Esophagus squamous epithelium (tissue), 4 donors: ENCODE results near the gene ANXA7.

Experiments
- POLR2A ChIP-seq, 4 donors: fragments of 450-650 bp; IDR thresholded peaks; one replicate each; pipeline ENCODE4 v1.6.1; 2017; ENCODE audit warnings: antibody characterized with exemption in 4 of 4, mild to moderate bottlenecking in 4 of 4, moderate library complexity in 3 of 4
- TF ChIP-seq, protein P1 (sequence below), 6 experiments: fragments of 450-650 bp in 4 of 6; fragments of 200-600 bp in 2 of 6; sonication (generic) in 2 of 6; IDR thresholded peaks; one replicate each; pipeline ENCODE4 v1.5.1; 2016 to 2019; ENCODE audit warnings: antibody characterized with exemption in 6 of 6, mild to moderate bottlenecking in 4 of 6, moderate library complexity in 4 of 6

DNA sequence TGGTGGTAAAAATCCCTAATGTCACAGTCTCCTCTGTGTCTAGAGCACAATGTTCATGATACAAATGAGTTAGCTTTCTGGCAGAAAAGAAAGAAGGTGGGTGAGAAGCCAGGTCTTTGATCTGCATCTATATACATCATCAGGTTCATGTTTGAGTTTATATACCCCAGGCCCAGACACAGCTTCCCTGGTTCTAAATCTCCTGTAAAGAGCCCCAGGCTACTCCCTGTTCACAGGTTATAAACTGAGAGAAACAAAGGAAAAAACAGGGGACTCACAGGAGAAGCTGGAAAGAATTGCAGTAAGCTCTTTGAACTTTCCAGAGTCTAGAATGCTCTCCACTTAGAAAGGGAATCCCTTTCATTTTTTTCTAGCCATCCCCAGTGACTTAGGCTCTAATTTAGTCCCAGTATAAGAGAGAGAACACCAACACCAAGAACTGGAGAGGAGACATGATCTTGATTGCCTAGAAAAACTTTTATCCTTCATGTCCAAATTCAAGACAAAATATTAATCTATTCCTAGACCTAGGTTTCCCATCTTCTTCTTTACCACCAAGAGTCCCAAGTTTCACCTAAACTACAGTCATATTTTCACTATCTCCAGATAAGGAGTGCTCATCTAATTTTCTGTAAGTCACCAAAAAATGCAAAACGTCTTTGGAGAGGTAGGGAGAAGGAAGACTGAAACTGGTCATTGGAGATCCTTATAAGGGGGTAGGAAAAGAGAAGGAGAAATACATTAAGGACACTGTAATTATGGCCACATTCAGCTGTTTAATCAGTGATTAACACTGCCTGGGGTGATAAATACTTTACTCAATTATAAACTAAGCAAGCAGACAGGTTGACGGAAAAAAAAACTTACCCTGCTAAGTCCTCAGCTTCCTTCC is 19.0 kb upstream of the ANXA7 start:
- TF ChIP-seq, protein P1, sequence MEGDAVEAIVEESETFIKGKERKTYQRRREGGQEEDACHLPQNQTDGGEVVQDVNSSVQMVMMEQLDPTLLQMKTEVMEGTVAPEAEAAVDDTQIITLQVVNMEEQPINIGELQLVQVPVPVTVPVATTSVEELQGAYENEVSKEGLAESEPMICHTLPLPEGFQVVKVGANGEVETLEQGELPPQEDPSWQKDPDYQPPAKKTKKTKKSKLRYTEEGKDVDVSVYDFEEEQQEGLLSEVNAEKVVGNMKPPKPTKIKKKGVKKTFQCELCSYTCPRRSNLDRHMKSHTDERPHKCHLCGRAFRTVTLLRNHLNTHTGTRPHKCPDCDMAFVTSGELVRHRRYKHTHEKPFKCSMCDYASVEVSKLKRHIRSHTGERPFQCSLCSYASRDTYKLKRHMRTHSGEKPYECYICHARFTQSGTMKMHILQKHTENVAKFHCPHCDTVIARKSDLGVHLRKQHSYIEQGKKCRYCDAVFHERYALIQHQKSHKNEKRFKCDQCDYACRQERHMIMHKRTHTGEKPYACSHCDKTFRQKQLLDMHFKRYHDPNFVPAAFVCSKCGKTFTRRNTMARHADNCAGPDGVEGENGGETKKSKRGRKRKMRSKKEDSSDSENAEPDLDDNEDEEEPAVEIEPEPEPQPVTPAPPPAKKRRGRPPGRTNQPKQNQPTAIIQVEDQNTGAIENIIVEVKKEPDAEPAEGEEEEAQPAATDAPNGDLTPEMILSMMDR (IDR thresholded peaks at IDR 0.05): no peak
- no peak for TF ChIP-seq POLR2A (IDR thresholded peaks at IDR 0.05)
